Kidney (tissue), 14 donors: ENCODE results near the gene CHMP1A. TPM values are rescaled to one million over a fixed set of nuclear protein-coding genes. Genes with fewer than 3 reads are reported as not detected.
A peak's percentile ranks its signal among the peaks of the same experiment; 100 is the strongest.

ENCODE experiments used
- DNase-seq, 5 donors: peaks; one replicate each; pipeline ENCODE4 v3.0.0-alpha.2; 2013 to 2020
- FAIRE-seq: peaks from 2 replicates; lab custom pipeline; 2012; peaks lifted over from hg19 to GRCh38; lab: Jason Lieb, UNC
- H3K27ac ChIP-seq, 2 donors: one replicate each; pipeline ENCODE4 v1.7.0; 2013; ENCODE audit warnings: low read depth in 2 of 2, low read length in 2 of 2, inconsistent platforms in 1 of 2
- H3K27me3 ChIP-seq: one replicate; pipeline ENCODE4 v1.7.1; 2013; ENCODE audit warnings: low read length, inconsistent platforms; ENCODE audit not compliant: control insufficient read depth, insufficient read depth
- H3K36me3 ChIP-seq, 3 donors: one replicate each; pipeline versions ENCODE4 v1.7.0 to v1.7.1; 2013; ENCODE audit warnings: low read length in 3 of 3, control low read depth in 1 of 3, inconsistent platforms in 1 of 3; ENCODE audit not compliant: insufficient read depth in 3 of 3, control insufficient read depth in 2 of 3
- H3K4me1 ChIP-seq, 3 donors: one replicate each; pipeline versions ENCODE4 v1.7.0 to v1.7.1; 2013; ENCODE audit warnings: low read length in 3 of 3, inconsistent platforms in 1 of 3, low read depth in 1 of 3; ENCODE audit not compliant: control insufficient read depth in 2 of 3, insufficient read depth in 2 of 3
- H3K4me3 ChIP-seq, 3 donors: one replicate each; pipeline versions ENCODE4 v1.7.0 to v1.8.1; 2013; ENCODE audit warnings: low read length in 3 of 3, control low read depth in 1 of 3, inconsistent platforms in 1 of 3
- H3K9ac ChIP-seq, 3 donors: one replicate each; pipeline versions ENCODE4 v1.7.0 to v1.7.1; 2013; ENCODE audit warnings: low read length in 3 of 3, control low read depth in 1 of 3, inconsistent platforms in 1 of 3
- H3K9me3 ChIP-seq, 3 donors: one replicate each; pipeline versions ENCODE4 v1.7.0 to v1.7.1; 2013; ENCODE audit warnings: low read length in 3 of 3, control low read depth in 1 of 3, inconsistent platforms in 1 of 3; ENCODE audit not compliant: control insufficient read depth in 2 of 3, insufficient read depth in 1 of 3
- intact Hi-C: fragments of 100-400 bp; cut with DNase I; formaldehyde crosslinking; loops from one replicate; pipeline ENCODE4 v1.11.1; 2022
- polyA plus RNA-seq: library from polyadenylated mRNA; stranded (reverse); fragments of 350-450 nt; fragmentation: Illumina TruSeq; extraction: RNeasy Lipid Tissue Mini Kit (QIAGEN cat#74804); gene quantifications from one replicate; pipeline ENCODE4 v1.2.3, GENCODE V29; 2014; ENCODE audit warnings: low read depth, low replicate concordance; ENCODE audit not compliant: insufficient read depth
- total RNA-seq: library from RNA; stranded (reverse); fragmentation: NEBNext Ultra II Directional; extraction: Animal tissue kit (Norgen Biotek cat#: 25700); gene quantifications from one replicate; pipeline ENCODE4 v1.2.1, GENCODE V29; 2021
- TF ChIP-seq, protein P1 (sequence below): IDR thresholded peaks from 3 replicates; pipeline ENCODE4 v1.5.1; 2012; ENCODE audit warnings: mild to moderate bottlenecking, moderate library complexity, borderline replicate concordance; ENCODE audit not compliant: insufficient read depth; ENCODE audit errors: extremely low read depth
- donor health status: control.
- donor health status: control.
- donor health status: control.
- donor health status: control.
- donor health status: control.
- donor health status: DM: yes; HTN: yes; CAD: no.
- donor health status: Normal renal cell carcinoma (clear cell type).

The CHMP1A gene
- total and polyA plus RNA-seq, 2 donors from 2014 or later, result 71.3 to 96.1 TPM

DNA sequence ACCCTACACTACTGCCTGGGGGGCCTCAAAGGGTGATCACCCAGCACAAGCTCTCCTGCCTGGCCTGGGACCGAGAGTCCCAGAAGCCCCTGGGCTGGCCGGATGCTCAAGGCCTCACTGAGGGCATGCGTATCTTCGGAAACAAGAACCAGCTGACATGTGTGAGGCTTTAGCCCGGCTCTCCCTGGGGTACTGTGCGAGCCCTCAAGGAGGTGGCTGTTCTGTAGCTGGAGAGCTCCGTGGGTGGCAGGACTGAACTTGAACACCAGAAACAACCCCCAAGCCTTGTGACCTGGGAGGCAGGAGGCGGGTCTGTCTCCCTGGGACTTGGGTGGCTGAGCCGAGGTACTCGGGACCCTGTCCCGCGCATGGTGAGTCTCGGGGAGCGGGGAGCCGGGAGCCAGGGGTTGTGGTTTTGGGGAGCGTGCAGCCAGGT is 37.1 kb downstream of the CHMP1A start:
- Histone ChIP-seq H3K36me3 (no peaks in the 10 kb centered on the region), H3K4me3 (no peak overlapping the region), H3K9me3 (no peaks in the 10 kb centered on the region), H3K27me3 (no peaks in the 10 kb centered on the region), H3K9ac (no peak overlapping the region), H3K4me1 (peaks cover 0 to 20% (median 8%) of the 10 kb centered on the region in 3 donors), H3K27ac (no peak overlapping the region)
- DNase-seq (peak in 3 of 5 donors; percentile 36 to 84 (median 77)), FAIRE-seq (no peak)
- TF ChIP-seq, protein P1, sequence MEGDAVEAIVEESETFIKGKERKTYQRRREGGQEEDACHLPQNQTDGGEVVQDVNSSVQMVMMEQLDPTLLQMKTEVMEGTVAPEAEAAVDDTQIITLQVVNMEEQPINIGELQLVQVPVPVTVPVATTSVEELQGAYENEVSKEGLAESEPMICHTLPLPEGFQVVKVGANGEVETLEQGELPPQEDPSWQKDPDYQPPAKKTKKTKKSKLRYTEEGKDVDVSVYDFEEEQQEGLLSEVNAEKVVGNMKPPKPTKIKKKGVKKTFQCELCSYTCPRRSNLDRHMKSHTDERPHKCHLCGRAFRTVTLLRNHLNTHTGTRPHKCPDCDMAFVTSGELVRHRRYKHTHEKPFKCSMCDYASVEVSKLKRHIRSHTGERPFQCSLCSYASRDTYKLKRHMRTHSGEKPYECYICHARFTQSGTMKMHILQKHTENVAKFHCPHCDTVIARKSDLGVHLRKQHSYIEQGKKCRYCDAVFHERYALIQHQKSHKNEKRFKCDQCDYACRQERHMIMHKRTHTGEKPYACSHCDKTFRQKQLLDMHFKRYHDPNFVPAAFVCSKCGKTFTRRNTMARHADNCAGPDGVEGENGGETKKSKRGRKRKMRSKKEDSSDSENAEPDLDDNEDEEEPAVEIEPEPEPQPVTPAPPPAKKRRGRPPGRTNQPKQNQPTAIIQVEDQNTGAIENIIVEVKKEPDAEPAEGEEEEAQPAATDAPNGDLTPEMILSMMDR, result no peak
- intact Hi-C loops, result no loop called here

DNA sequence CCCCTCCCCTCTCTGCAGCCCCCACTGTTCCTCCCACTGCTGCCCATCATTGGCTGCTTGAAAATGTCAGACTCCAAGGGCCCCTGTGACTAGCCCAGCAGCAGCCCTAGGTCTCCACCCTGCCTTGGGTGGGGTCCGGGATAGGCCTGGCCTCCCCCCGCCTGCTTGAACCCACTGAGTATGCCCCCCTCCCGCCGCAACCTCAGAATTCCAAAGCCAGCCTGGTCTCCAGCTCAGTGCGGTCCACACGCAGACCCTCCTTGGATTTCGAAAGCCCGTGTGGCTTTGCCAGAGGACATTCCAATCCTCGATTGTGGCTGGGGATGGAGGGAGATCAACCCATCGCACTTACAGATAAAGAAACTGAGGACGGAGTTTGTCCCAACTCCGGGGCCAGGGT is 37.7 kb downstream of the CHMP1A start:
- FAIRE-seq (no peak), DNase-seq (peak in 2 of 5 donors; percentile 59 to 91)
- Histone ChIP-seq H3K27ac (no peak overlapping the region), H3K9me3 (no peaks in the 10 kb centered on the region), H3K4me3 (no peak overlapping the region), H3K9ac (no peak overlapping the region), H3K27me3 (no peaks in the 10 kb centered on the region), H3K36me3 (no peaks in the 10 kb centered on the region), H3K4me1 (peaks cover 0 to 20% (median 7%) of the 10 kb centered on the region in 3 donors)
- intact Hi-C loops, result no loop called here
- TF ChIP-seq, protein P1, result no peak

DNA sequence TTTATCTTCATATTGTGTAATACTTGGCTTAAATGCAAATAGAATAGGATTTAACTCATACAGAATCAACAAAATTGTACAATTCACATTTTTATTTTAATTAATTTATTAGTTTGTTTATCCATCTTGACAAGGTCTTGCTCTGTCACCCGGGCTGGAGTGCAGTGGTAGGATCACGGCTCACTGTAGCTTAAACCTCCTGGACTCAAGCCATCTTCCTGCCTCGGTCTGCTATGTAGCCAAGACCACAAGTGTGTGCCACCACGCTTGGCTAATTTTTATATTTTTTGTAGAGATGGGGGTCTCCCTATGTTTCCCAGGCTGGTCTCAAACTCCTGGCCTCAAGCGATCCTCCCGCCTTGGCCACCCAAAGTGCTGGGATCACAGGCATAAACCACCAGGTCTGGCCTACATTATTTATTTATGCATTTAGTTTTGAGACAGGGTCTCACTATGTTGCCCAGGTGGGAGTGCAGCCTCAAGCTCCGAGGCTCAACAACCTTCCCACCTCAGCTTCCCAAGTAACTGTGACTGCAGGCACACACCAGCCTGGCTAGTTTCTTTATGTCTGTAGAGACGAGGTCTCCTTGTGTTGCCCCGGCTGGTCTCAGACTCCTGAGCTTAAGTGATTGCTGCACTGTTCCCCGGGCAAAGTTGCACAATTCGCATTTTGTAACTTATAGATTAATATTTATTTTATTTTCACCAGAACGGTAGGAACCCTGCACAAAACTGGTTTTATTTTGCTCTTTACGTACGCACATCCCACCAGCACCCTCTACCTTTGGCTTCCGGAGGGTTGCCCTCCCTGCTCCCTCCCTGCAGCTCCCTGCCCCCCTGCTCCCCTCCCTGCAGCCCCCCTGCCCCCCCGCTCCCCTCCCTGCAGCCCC is 39.2 kb downstream of the CHMP1A start:
- TF ChIP-seq, protein P1, result no peak
- Histone ChIP-seq H3K9ac (no peak overlapping the region), H3K9me3 (no peaks in the 10 kb centered on the region), H3K36me3 (no peaks in the 10 kb centered on the region), H3K27ac (no peak overlapping the region), H3K4me1 (peaks cover 0 to 18% (median 0%) of the 10 kb centered on the region in 3 donors), H3K4me3 (no peak overlapping the region), H3K27me3 (no peaks in the 10 kb centered on the region)
- intact Hi-C loops, result no loop called here
- DNase-seq (no peak), FAIRE-seq (no peak)
